ENCODE measurements around the gene NUDT1.

NUDT1 gene

DNA sequence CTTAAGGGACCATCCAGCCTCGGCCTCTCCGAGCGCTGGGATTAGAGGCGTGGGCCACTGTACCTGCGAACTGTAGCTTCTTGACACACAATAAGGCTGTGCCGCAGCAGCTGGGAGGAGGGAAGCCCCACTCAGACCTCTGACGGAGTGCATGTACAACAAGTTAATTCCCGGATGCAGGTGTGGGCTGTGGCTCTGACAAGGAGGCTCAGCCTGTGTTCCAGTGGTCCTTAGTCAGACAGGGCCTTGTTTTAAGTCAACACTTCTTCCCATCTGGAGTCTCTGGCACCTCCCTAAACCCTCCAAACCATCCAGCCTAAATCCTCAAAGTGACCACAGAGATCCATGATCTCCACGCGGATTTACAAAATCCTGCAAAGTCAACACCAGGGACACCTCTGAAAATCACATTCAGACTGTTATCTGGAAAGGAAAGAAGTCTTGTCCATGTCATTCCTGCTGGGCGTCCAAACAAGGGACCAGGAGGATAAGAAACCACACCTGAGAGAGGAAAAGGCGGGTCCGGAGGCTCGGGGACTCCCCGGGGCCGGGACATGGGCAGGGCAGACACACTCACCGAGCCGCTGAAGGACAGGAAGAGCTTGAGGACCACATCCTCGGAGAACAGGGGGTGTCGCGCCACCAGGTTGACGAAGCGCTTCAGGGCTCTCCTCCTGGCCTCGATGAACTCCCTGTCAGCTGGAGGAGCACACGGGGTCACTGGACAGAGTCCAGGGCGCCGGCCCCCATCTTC, 29.4 kb downstream of the NUDT1 start:
- no peak for DNase-seq

DNA sequence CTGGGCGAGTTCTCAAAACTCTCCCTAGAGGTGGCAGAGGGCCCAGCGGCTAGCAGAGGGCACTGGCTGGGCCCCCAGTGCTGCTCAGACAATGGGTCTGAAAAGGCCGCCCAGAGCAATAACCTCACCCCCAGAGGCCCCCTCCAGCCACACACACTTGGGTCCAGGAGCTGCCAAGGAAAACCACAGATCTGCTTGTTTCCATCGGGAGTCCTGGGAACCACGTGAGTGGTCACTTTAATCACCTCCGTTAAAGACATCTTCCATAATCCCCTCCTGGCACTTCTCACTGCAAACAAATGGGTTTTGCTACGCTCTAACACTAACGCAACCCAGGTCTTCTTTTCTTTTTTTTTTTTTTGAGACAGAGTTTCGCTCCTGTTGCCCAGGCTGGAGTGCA, 30.0 kb downstream of the NUDT1 start:
- no peak for DNase-seq

DNA sequence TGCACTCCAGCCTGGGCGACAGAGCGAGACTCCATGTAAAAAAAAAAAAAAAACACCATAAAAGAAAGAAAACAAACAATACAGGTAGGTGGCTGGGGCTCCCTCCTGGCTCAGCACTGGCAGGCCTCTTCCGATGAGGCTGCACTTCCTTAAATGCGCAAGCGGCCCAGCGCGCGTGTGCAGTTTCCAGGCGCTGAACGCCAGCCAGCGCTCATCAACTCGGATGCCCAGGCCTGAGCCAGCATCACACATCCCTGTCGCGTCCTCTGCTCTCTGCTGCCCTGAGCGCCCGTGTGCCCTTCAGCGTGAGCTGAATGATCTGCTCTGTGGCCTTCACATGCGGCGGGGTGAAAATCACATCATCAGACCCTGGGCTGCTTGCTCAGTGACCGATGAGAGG, 31.8 kb downstream of the NUDT1 start:
- peak in 1 of 2 experiments; percentile 39 for DNase-seq

DNA sequence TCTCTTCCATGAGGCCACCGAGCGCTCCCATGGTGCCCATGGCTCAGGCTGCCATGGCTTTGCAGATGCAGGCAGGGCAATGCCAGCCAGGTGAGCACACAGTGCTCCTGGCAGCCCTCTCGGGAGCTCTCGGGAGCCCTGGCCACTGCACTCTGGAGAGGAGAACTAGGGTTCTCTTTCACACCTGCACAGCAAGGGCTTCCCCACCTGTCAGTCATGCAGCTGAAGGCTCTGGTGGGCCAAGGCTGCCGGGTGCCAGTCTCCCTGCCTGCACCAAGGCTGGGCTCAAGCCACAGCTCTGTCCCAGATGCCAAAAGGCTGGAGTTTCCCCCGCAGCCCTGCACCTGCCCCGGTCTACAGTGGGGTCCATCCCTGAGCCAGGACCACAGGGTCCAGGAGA, 32.6 kb downstream of the NUDT1 start:
- DNase-seq = no peak

DNA sequence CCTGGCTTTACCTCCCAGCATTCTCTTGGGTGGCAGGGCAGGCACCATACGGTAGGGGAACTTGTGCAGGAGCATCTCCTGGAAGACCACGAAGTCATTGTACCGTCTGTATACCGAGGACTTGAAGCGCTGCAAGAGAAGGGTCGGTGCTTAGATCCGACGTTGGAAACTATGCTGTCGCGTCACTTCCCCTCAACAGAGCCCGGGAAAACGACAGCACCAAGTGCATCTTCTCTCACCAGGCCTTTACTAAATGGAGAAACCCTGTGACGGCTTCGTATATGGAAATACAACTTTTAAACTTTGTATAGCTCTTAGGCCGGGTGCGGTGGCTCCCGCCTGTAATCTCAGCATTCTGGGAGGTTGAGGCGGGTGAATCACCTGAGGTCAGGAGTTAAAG, 33.1 kb downstream of the NUDT1 start:
- DNase-seq = no peak

DNA sequence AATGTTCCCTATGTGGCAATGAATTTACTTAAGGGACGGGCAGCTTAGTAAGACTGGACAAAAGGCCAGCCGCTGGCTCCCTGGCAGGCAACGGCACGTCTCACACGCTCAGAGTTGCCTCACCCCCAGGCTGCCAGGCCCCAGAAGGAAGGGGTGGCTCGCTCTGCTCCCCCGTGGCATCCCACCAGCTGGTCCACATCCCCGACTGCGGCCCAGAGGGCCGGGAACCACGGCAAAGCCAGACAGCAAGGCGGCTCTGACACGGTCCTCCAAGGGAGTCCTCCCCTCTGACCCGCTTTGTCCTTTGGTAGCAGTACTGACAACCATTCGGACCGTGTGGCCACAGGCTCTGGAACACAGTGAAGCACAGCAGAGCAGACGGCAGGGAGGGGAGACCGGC, 34.1 kb downstream of the NUDT1 start:
- no peak for DNase-seq

DNA sequence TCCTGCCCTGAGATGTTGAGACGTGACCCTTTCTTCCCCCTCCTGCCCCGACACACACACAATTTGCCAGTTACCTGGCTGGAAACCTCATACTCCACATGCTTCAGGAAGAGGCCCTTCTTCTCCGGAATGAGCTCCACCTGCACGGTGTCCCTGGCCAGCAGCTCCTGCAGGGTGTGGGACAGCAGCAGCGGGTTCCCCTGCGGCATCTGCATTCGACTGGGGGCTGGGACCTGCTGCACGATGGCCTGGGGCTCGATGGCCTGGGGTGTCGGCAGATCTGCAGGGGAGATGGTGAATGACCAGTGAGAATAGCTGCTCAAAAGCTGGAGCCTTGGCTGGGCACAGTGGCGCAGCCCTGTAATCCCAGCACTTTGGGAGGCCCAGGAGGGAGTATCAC, 36.0 kb downstream of the NUDT1 start:
- DNase-seq = no peak

DNA sequence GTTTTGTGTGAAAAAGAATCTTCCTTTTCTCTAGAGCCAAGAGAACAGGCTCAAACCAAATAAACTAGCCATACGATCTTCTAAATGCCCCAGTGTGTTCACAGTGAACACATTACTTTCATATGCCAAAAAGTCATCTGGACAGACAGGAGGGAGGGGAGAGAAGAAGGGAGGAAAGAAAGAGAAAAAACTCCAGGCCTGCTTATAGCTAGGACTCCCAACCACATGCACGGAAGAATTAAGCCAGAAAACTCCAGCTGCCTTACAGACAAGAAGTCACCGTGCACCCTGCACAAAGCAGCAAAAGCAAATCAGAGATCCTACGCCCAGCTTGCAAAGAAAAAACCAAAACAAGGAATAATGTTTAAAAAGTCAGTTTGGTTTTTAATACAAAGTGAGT, 37.9 kb downstream of the NUDT1 start:
- no peak for DNase-seq

DNA sequence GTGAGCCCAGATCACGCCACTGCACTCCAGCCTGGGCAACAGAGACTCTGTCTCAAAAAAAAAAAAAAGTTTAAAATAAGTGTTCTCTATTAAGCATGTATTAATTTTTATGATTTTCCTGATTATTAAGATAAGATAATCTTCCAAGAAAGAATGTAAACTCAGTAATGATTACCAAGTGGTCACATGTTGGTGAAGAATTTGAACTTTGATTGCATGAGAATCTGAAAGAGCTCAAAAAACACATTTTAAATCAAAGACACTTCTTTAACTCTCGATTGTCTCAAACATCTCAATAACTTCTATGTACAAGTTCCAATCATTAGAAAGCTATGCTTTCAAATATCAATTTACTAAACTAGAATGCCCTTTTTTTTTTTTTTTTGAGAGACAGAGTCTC, 38.4 kb downstream of the NUDT1 start:
- no peak for DNase-seq

DNA sequence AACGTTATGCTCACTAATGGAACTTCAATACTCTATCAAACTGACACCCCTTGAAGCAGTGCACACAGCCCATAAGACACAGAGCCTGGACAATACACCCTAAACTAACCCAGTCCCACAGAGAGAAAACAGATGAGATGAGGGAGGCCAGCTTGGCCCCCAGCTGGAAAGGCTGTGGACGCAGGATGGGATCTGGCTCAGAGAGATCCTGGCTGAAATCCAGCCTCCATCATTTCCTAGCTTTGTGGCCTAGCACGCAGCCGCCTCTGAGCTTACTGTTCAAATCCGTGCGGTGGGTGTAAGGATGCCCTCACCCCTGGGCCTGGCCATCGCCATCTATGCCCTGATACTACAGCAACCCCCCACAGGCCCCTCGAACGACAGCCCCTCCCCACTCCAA, 39.5 kb downstream of the NUDT1 start:
- peak in 1 of 2 experiments; percentile 33 for DNase-seq

DNA sequence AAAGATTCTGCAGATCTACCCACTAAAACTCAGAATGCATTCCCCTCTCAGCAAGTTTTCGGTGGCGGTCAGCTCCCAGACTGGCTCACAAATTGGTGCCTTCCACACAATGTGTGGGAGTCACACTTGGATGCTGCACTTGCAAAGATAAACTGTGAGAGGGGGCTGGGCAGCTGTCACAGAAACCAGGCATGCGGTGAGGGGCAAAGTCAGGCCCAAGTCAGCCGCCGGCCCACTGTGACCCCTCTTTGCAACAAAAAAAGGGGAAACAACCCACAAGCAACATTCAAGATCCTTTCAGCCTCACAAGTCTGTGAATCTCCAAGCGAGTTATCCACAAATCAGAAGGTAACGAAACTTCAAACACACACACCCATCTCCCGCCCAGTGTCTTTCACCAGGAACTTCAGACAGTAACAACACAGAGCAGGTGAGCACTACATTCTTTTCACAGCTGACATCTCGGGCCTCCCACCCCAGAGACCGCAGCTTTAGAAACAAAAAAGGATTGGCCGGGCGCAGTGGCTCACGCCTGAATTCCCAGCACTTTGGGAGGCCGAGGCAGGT, 40.2 kb downstream of the NUDT1 start:
- no peak for DNase-seq

DNA sequence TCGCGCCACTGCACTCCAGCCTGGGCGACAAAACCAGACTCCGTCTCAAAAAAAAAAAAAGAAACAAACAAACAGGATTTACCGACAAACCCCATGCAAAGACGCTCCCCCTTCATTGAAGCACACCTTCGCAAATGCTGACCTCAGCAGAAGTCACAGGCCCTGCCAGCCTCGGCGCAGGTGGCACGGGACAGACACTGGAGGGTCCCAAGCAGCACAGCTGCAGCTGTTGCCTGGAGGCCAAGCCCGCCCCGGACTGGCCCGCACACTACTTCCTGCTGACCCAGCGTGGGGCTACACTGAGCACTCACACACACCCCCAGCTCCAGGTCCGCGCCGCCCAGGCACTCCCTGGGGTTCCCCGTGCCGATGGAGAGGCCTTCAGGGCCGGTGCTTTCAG, 41.0 kb downstream of the NUDT1 start:
- no peak for DNase-seq

DNA sequence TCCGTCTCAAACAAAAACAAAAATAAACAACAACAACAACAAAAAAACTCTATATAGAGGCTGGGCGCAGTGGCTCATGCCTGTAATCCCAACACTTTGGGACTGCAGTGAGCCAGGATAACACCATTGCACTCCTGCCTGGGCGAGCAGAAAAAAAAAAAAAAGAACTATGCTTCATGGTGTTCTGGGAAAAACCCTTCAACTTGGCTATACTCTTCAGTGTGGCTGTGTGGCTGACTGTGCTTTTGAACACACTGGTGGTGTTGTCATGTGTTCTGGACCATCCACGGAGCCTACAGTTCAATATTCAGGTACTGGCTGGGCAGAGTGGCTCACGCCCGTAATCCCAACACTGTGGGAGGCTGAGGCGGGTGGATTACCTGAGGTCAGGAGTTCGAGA, 45.7 kb downstream of the NUDT1 start:
- no peak for DNase-seq

DNA sequence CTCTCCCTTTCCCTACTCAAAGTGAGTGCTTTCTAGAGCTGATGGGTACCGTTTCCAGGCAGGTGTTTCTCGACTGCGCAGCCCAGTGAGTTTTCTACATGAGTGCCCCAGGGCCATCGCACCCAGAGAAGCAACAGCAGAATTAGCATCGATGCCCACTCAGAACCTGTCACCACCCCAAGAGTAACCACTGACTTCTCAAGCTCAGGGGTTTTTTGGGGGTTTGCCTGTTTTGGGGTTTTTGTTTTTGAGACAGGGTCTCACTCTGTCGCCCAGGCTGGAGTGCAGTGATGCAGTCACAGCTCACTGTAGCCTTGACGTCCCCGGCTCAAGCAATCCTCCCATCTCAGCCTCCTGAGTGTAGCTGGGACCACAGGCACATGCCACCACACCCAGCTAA, 46.5 kb downstream of the NUDT1 start:
- DNase-seq = no peak

DNA sequence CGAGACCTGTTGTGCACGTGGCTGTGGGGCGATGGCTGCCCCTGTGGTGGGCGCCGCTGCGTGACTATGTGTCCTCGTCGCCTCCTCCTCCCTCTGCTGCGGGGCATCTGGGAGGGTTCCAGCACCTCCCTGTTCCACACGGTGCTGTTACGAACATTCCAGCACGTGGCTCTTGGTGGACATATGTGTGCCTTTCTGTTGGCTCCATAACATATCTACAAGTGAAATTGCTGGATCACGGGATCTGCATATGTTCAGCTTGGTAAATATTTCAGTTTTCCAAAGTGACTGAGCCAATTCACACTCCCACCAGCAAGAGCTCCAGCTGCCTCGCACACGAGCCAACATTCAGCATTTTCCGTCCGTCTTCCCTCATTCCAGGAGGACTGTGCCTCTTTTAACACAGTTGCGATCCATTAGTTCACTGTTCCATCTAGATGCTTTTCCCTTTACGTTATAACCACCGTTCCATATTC, 47.1 kb downstream of the NUDT1 start:
- no peak for DNase-seq

DNA sequence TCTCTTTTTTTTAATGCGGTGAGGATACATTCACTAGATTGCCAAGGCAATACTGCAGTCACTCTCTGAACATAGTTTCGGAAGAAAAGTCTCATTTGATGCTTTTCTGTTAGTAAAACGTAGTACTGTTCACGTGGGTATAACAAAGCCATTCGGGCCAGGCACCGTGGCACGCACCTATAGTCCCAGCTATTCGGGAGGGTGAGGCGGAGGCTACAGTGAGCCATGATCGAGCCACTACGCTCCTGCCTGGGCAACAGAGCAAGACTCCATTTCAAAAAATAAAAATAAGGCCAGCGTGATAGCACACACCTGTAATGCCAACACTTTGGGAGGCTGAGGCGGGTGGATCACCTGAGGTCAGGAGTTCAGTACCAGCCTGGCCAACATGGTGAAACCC, 47.6 kb downstream of the NUDT1 start:
- DNase-seq = no peak

DNA sequence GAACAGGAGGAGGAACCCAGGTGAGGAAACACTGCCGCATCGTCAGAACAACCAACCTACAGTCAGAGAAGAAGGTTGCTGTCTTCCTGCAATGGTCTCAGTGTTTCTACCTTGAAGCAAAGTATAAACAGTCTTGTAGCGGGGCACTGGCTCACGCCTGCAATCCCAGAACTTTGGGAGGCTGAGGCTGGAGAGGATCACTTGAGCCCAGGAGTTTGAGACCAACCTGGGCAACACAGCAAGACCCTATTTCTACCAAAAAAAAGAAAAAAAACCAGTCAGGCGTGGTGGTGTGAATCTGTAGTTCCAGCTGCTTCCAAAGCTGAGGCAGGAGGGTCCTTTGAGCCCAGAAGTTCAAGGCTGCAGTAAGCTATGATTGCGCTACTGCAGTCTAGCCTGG, 48.9 kb downstream of the NUDT1 start:
- DNase-seq = no peak

DNA sequence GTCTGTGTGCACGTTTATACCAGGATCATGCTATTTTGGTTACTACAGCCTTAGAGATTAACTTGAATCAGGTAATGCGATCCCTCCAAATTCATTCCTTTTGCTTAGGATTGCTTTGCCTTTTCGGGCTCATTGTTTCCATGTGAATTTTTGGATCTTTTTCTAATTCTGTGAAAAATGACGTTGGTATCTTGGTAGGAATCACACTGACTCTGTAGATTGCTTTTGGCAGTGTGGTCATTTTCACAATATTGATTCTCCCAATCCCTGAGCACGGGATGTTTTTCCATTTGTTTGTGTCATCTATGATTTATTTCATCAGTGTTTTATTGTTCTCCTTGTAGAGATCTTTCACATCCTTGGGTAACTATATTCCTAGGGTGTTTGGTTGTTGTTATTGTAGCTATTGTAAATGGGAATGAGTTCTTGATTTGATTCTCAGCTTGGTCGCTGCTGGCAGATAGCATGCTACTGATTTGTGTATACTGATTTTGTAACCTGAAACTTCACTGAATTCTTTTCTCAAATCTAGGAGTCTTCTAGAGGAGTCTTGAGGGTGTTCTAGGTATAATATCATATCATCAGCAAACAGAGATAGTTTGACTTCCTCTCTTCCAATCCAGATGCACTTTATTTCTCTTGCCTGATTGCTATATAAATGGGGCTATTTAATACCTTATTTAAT, 54.1 kb downstream of the NUDT1 start:
- DNase-seq = no peak

DNA sequence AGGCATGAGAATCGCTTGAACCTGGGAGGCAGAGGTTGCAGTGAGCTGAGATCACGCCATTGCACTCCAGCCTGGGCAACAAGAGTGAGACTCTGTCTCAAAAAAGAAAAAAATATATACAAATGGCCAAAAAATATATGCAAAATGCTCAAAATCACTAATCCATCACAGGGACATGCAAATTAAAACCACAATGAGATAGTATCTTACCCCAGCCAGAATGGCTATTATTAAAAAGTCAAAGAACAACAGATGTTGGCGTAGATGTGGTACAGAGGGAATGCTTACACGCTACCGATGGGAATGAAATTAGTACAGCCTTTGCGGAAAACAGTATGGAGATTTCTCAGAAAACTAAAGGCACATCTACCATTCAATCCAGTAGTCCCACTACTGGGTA, 54.8 kb downstream of the NUDT1 start:
- DNase-seq = no peak

DNA sequence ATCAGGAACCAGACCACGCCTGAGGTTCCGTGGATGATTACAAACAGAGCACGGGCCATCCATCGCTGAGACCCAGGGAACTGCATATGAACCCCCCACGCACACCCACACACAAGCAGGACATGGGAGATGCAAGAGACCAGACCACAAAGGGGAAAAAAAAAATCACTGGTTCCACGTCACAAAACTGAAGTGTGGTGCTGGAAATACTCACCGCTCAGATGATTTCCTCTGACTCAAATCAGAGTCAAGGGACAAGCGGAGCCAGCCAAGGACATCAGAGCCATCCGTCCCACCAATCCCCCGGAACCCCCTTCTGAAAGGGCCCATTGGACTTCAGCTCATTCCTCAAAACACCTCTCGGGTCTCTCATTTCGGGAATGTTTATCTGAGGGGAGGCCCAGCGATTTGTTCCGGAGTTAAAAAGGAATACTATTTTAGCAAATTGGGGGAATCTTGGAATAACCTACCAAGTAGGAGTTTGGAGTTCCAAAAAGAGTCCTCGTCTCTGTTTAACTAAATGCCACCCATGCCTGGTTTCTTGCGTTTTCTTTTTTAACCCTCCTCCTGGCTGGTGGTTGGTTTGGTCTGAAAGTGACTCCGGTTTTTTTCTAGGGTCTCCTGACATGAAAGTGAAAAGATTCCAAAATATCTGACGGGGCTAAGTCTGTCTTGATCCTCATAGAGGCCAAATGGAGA, 57.3 kb downstream of the NUDT1 start:
- no peak for DNase-seq

DNA sequence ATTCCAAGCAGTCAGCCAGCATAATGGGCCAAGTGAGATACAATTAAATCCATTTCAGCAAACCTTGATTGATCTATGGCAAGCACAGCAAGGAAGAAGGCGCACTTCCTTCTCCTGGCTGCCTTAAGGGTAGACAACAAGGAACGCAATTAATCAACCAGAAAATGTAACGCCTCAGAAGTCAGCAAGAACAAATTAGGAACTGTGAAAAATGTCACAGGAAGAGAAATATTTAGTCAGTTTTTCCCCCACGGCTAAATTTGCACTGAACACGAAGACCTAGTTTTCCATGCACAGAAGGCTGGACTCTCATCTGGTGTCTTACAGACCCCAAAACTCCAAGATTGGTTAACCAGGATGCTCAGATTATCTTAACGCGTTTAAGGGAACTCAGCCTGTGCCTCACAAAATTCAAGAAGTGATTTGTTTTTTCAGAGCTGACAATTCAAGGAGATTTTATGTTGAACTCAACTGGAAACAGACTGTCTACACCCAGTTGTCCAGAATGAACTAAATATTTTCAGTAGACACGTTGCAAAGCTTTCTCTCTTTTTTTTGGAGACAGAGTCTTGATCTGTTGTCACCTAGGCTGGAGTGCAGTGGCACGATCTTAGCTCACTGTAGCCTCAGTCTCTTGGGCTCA, 58.0 kb downstream of the NUDT1 start:
- DNase-seq = no peak

All from cerebellar nuclear complex (tissue), 1 donor.